GM21723 (cell line): ENCODE measurements around the gene TUBB4A.
"Not testable (repeated sequence)": the region's sequence is repeated elsewhere in the genome, so short reads cannot be mapped to it uniquely, and the experiment has no call there.

ENCODE experiments used
- ATAC-seq: cut with Tn5 transposase; IDR thresholded peaks from one replicate; pipeline ENCODE4 v1.9.1; 2021; ENCODE audit warnings: mild to moderate bottlenecking, moderate library complexity; ENCODE audit not compliant: unreplicated experiment

TUBB4A gene

GRCh38 chr19:6501740-6502648 is at the start of gene TUBB4A:
TUBB4A (minus strand) TSS chr19:6502309; CDS start chr19:6502212, 97 bp downstream.
- ATAC-seq, result no peak

DNA sequence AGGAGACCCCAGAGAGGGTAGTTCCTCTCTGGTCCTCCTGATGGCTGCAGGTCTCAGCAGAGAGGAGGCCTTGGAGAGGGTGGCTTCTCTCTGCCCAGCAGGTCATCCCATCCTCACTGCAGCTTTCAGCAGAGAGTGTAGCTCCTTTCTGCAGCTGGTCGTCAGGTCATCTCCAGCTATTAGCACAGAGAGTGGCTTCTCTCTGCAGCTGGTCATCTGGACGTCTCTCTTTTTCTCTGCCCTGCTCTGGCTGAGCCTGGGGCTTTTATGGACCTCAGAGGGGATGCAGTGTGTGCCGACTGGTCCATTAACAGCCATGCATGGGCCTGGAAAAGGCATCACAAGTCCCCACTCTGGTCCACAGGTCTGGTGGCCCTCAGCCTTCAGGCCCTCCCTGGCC is 49.0 kb upstream of the TUBB4A start:
- ATAC-seq, result no peak

DNA sequence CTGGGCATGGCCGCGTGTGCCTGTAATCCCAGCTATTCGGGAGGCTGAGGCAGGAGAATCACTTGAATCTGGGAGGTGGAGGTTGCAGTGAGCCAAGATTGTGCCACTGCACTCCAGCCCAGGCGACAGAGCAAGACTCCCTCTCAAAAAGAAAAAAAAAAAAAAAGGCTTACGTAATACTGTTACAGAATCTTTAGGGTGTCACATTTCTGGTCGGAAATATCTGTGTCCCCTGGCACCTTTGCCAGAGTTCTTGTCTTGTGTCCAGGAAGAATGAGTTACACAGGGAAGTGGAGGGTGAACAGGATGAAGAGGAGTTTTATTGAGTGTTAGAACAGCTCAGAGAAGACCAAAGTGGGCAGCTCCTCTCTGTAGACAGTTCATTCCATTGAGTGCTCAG is 48.6 kb upstream of the TUBB4A start:
- not testable (repeated sequence) for ATAC-seq

DNA sequence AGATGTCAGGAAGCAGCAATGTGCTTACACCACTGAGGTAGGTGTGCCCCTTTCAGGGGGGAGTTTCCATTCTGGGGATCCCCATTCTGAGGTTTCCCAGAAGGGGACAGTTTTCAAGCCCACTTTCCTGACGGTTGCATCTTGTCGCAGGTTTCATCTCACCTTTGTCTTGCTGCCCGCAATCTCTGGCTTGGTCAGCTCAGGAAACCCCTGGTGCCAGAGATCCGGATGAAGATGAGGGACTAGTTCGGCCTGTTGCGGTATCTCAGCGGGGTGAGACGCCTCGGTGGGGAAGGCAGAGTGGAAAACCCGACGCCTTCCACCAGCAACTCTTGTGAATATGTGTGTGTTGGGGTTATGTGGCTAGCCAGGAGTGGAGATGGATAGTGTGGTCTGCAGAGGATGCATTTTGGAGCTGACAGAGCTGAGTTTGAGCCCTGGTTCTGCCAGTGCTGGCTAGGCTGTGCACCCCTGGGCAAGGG is 41.8 kb upstream of the TUBB4A start:
- ATAC-seq, result no peak

- ATAC-seq, result no peak
These were observed 39.0 kb upstream of the TUBB4A start for GRCh38 chr19:6540918-6541689.

DNA sequence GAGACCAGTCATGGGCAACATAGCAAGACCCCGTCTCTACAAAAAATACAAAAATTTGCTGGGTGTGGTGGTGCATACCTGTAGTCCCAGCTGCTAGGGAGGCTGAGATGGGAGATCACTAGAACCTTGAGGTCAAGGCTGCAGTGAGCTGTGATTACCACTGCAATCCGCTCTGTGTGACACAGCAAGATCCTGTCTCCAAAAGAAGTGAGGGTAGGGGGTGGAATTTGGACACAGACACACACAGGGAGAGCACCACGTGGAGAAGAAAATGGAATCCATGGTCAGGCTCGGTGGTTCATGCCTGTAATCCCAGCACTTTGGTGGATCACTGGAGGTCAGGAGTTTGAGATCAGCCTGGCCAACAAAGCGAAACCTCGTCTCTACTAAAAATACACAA is 37.4 kb upstream of the TUBB4A start:
- ATAC-seq, result no peak

DNA sequence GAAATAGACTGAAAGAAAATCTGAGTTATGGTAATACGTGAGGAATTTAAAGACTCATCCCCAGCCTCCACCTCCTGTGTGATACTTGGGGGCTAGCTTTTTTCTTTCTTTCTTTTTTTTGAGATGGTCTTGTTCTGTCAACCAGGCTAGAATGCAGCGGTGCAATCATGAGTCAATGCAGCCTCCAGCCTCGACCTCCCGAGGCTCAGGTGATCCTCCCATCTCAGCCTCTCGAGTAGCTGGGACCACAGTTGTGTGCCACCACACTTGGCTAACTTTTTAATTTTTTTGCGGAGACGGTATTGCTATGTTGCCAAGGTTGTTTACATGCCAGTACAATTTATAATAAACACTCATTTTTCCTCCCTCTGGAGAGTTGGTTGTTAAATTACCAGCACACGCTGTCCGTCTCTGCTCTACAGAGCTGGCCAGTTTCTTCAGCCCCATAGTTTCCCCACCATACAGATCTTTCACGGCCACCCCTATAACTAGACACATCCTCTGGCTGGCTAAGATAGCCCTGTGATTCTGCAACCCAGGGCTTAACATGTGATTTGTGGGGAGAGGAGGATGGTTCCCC is 33.5 kb upstream of the TUBB4A start:
- ATAC-seq, result no peak

DNA sequence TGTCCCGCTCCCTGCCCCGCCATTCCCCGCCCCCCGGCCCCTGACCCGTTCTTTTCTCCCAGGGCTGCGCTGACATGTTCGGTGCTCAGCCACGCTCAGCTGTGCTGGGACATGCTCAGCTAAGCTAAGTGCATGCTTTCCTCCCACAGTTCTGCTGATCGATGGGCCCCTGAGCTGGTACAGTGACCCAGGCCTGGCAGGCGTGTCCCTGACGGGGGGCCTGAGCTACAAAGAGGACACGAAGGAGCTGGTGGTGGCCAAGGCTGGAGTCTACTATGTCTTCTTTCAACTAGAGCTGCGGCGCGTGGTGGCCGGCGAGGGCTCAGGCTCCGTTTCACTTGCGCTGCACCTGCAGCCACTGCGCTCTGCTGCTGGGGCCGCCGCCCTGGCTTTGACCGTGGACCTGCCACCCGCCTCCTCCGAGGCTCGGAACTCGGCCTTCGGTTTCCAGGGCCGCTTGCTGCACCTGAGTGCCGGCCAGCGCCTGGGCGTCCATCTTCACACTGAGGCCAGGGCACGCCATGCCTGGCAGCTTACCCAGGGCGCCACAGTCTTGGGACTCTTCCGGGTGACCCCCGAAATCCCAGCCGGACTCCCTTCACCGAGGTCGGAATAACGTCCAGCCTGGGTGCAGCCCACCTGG is 32.5 kb upstream of the TUBB4A start:
- no peak for ATAC-seq

- no peak for ATAC-seq
These were observed 31.8 kb upstream of the TUBB4A start for GRCh38 chr19:6533746-6534418.

DNA sequence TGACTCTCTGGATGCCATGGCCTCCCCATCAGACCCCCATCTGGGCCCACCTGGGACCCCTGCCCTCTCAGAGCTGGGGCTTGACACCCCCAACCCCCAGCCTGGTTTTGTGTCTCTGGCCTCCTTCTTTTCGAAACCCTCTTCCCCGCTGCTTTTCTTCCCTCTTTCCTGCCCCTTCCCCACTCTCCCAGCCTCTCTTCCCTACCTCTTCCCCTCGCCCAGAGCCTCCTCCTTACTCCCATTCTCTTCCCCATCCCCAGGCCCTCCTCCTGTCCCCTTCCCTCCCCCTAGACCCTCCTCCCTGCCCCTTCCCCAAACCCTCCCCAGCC is 30.9 kb upstream of the TUBB4A start:
- ATAC-seq, result no peak

GRCh38 chr19:6532244-6532999 is 30.3 kb upstream of the TUBB4A start:
- no peak for ATAC-seq

DNA sequence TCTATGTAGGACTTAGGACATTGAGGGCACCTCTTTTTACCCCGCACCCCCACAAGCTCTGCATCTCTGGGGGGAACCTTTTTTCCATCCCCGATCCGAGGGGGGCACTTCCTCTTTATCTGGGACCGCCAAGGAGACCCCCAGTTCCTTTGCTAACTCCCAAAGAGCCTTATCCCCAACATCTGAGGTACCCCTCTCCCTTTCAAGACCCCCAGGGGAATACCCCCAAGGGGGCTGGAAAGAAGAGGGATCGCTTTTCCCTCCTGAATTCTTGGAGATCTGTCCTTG is 29.8 kb upstream of the TUBB4A start:
- no peak for ATAC-seq

DNA sequence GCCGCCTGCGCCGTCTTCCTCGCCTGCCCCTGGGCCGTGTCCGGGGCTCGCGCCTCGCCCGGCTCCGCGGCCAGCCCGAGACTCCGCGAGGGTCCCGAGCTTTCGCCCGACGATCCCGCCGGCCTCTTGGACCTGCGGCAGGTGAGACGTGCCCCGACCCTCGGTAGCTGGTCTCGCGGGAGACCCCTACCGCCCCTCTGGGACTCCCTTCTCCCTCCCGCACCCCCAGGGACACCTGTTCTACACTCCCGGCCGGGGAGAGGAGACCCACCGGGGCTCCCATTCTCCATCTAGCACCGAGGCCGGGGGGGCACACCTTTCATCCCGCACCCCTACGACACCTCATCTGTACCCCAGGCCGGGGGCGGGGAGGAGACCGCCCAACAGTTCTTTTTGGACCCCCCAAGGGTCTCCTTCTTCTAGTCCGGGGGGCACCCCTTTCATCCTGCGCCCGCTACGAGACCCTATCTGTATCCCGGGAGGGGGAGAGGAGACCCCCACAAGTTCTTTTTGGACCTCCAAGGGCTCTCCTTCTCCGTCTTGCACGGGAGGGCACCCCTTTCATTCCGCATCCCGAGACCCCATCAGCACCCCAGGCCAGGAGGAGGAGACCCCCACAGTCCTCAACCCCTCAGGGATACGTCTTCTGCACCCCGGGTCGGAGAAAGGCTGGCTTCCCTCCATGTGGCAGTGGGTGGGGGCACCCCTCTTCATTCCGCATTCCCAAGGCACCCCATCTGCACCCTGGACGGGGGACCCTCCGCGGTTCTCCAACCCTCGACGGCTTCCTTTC is 29.2 kb upstream of the TUBB4A start:
- no peak for ATAC-seq

DNA sequence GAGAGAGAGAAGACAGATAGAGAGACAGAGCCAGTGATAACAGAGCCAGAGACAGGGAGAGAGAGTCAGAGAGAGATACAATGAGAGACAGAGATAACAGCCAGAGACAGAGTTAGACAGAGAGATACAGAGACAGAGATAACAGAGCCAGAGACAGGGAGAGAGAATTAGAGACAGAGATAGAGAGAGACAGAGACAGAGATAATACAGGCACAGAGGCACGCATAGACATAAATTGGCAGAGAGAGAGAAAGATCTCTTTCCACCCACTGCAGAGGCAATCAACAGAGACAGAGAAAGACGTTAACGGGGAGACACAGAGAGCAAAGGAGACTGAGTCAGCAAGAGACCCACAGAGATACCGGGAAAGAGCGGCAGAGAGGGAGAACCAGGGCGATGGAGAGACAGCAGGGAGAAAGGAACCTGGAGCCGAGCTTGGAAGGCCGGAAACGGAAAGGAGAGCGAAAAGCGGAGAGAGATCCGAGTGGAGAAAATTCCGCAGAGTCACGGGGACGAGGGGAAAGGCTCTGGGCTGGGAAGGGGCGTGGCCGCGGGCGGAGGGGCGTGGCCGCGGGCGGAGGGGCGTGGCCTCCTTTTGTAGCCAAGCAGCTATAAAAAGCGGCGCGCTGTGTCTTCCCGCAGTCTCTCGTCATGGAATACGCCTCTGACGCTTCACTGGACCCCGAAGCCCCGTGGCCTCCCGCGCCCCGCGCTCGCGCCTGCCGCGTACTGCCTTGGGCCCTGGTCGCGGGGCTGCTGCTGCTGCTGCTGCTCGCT is 28.5 kb upstream of the TUBB4A start, which contains the start of gene TNFSF9:
Gene TNFSF9 (plus strand): TSS at position 641 of the 777 bp plus-strand sequence. CDS start 11 bp downstream, at position 652.
- ATAC-seq, result no peak

DNA sequence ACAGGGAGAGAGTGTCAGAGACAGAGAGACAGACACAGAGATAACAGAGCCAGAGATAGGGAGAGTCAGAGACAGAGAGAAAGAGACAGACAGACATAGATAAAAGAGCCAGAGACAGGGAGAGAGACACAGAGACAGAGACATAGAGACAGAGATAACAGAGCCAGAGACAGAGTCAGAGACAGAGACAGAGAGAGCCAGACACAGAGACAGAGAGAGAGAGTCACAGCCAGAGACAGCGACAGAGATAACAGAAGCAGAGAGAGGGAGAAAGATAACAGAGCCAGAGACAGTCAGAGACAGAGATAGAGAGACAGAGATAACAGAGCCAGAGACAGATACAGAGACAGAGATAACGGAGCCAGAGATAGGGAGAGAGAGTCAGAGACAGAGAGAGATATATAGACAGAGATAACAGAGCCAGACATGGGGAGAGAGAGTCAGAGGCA is 27.9 kb upstream of the TUBB4A start:
- no peak for ATAC-seq

DNA sequence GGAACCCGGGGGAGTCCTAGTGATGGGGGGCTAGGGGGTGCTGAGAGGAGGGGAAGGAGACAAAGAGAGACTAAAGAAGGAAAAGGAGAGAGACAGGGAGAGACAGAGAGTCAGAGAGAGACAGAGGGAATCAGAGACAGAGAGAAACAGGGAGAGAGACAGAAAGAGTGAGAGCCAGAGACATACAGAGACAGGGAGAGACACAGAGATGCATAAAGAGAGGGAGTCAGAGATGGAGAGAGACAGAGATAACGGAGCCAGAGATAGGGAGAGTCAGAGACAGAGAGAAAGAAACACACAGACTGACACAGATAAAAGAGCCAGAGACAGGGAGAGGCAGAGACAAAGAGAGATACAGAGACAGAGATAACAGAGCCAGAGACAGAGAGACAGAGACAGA is 27.2 kb upstream of the TUBB4A start:
- ATAC-seq, result no peak

DNA sequence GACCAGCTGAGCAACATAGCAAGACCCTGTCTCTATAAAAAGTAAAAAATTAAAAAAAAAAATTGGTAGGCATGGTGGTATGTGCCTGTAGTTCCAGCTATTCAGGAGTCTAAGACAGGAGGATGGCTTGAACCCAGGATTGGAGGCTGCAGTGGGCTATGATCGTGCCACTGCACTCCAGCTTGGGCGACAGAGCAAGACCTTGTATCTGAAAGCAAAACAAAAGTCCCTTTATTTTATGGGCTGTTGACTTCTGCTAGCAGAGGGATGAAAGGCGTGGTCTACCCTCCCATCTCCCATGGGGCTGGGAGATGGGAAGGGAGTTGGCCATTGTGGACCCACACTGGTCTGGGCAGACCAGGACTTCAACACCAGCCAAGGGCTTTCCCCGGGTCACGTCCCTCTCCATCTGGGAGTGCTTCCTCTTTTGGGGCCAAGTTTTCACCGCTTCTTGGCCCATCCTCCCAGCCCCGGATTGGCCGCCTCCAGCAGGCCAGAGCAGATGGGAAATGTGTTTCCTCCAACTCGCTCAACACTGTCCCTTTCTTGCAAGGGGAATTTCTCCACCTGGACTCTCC is 26.5 kb upstream of the TUBB4A start:
- ATAC-seq, result no peak
